Activated CD8-positive, alpha-beta T cell treated with anti-CD3 and anti-CD28 coated beads, Interleukin-2, amount 10 ng/mL, durations not matched to agents 7 days and 5 days (primary cell): ENCODE results near the gene INPPL1. TPM values are rescaled to one million over a fixed set of nuclear protein-coding genes. Genes with fewer than 3 reads are reported as not detected.
"Not testable (repeated sequence)": the region's sequence is repeated elsewhere in the genome, so short reads cannot be mapped to it uniquely, and the experiment has no call there.

Source experiments
- ATAC-seq: fragments of 150-1000 bp; cut with Tn5 transposase; one replicate; pipeline ENCODE4 v1.10.0; 2021; ENCODE audit warnings: moderate library complexity
- CTCF ChIA-PET: fragments of 350-600 bp; sonication (Branson Sonifier 250); formaldehyde crosslinking; loops from one replicate; lab custom pipeline; 2021; ENCODE audit warnings: antibody characterized with exemption; lab: Charles Lee
- POLR2A ChIA-PET: fragments of 350-600 bp; sonication (Branson Sonifier 250); formaldehyde crosslinking; loops from one replicate; lab custom pipeline; 2021; ENCODE audit warnings: antibody characterized with exemption; lab: Charles Lee
- DNase-seq: peaks from one replicate; pipeline ENCODE4 v3.0.0-alpha.2; 2020
- H3K27ac Mint-ChIP-seq: one replicate; pipeline ENCODE4 v1.8.0; 2021; ENCODE audit warnings: mild to moderate bottlenecking, mixed read lengths
- H3K27me3 Mint-ChIP-seq: one replicate; pipeline ENCODE4 v1.8.0; 2021; ENCODE audit warnings: low read depth, mixed read lengths
- H3K36me3 Mint-ChIP-seq: one replicate; pipeline ENCODE4 v1.8.0; 2021; ENCODE audit warnings: low read depth, mixed read lengths
- H3K4me1 Mint-ChIP-seq: one replicate; pipeline ENCODE4 v1.8.0; 2021; ENCODE audit warnings: low read depth, mixed read lengths
- H3K4me3 Mint-ChIP-seq: one replicate; pipeline ENCODE4 v1.8.0; 2021; ENCODE audit warnings: mild to moderate bottlenecking, mixed read lengths
- H3K9me3 Mint-ChIP-seq: one replicate; pipeline ENCODE4 v1.8.0; 2022; ENCODE audit warnings: mixed read lengths; ENCODE audit not compliant: insufficient read depth
- total RNA-seq, 2 experiments: library from RNA; stranded (reverse); gene quantifications; one replicate each; pipeline ENCODE4 v1.2.3, GENCODE V29; 2021

INPPL1 gene
- total RNA-seq, 2 experiments from 2014 or later, result 141 to 147 TPM

- ATAC-seq (no peak), DNase-seq (no peak)
- Mint-ChIP-seq H3K4me1 (no peaks in the 10 kb centered on the region), H3K27me3 (peaks cover 19% of the 10 kb centered on the region), H3K9me3 (no peaks in the 10 kb centered on the region), H3K27ac (no peak overlapping the region), H3K36me3 (no peaks in the 10 kb centered on the region), H3K4me3 (no peak overlapping the region)
- ChIA-PET POLR2A (no interaction called here), CTCF (no interaction called here)
Measured at GRCh38 chr11:72251614-72252013, 27.0 kb downstream of the INPPL1 start.

- no peak overlapping the region for H3K27ac Mint-ChIP-seq
- ATAC-seq, result no peak
- no peak overlapping the region for H3K4me3 Mint-ChIP-seq
- no peaks in the 10 kb centered on the region for H3K4me1 Mint-ChIP-seq
- DNase-seq, result no peak
- CTCF ChIA-PET, result interaction anchor here (0.6 kb wide), 1 partner anchor 46 kb away, joined by 3 read pairs; no protein-coding TSS in a partner anchor
- H3K9me3 Mint-ChIP-seq, result no peaks in the 10 kb centered on the region
- H3K36me3 Mint-ChIP-seq, result no peaks in the 10 kb centered on the region
- POLR2A ChIA-PET, result no interaction called here
- peaks cover 21% of the 10 kb centered on the region for H3K27me3 Mint-ChIP-seq
Measured at GRCh38 chr11:72253392-72253791, 28.8 kb downstream of the INPPL1 start.

DNA sequence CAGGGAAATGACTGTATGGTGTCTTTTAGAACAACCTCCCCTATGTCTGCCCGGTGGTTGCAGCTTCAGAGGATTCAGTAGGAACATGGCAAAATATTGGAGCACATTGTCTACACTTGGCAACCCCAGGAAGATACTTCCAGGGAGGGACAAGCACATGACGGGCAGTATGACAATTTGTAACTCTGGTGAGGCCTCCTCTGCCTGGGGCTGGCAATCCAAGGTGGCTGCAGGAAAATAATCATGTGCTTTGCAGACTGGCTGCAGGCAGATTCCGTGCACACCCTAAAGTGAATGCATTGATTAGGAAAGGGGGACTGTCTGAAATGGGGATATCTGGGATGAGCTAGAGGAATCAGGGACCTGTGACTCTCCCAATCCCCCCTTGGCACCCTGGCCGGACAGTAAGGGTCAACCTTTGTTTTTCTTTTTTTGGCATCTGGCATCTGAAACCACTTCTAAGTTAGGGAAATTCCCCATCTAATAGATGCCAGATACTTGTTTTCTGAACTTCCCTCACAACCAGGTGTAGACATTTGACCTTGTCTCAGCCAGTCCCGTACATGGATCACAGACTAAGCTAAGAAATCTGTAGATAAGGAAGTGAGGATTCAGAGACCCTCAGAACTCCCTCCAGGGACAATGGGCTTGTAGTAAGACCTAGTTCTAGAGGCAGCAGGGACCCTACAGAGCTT is 29.9 kb downstream of the INPPL1 start:
- no peak overlapping the region for H3K27ac Mint-ChIP-seq
- no peaks in the 10 kb centered on the region for H3K36me3 Mint-ChIP-seq
- ChIA-PET CTCF (interaction anchor here (1.1 to 2.9 kb wide), 4 partner anchors 12 to 180 kb away, joined by 3 to 11 read pairs (median 5); partner anchors contain the start of gene CLPB), POLR2A (no interaction called here)
- no peaks in the 10 kb centered on the region for H3K9me3 Mint-ChIP-seq
- H3K4me1 Mint-ChIP-seq, result no peaks in the 10 kb centered on the region
- DNase-seq, result no peak
- no peak for ATAC-seq
- H3K27me3 Mint-ChIP-seq, result peaks cover 20% of the 10 kb centered on the region
- no peak overlapping the region for H3K4me3 Mint-ChIP-seq

DNA sequence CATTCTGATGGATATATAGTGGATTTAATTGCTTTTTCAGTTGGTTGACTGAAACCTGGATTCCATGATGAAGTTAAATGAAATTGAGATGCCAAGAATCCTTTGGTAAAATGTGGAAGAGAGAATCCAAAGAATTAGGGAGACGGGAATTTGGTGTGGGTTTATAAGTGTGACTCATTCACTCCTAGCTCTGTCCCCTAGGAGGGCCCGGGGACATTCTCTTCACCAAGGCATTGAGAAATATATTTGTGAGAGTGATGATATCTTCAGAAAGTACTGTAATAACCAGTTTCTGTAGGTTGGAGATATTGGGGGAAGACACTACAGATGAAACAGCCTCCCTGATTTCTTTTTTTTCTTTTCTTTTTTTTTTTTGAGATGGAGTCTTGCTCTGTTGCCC is 33.0 kb downstream of the INPPL1 start:
- Mint-ChIP-seq H3K4me3 (no peak overlapping the region), H3K36me3 (no peaks in the 10 kb centered on the region), H3K27me3 (peaks cover 30% of the 10 kb centered on the region), H3K4me1 (peaks cover 2% of the 10 kb centered on the region), H3K9me3 (no peaks in the 10 kb centered on the region), H3K27ac (no peak overlapping the region)
- no peak for DNase-seq
- ATAC-seq, result no peak
- ChIA-PET CTCF (interaction anchor here (0.7 kb wide), 1 partner anchor 173 kb away, joined by 4 read pairs; no protein-coding TSS in a partner anchor), POLR2A (no interaction called here)

GRCh38 chr11:72259490-72259889 is 34.9 kb downstream of the INPPL1 start:
- CTCF ChIA-PET, result no interaction called here
- Mint-ChIP-seq H3K4me1 (peaks cover 10% of the 10 kb centered on the region), H3K9me3 (no peaks in the 10 kb centered on the region), H3K27me3 (peaks cover 33% of the 10 kb centered on the region), H3K4me3 (no peak overlapping the region), H3K27ac (no peak overlapping the region), H3K36me3 (no peaks in the 10 kb centered on the region)
- POLR2A ChIA-PET, result no interaction called here
- ATAC-seq, result no peak
- no peak for DNase-seq

DNA sequence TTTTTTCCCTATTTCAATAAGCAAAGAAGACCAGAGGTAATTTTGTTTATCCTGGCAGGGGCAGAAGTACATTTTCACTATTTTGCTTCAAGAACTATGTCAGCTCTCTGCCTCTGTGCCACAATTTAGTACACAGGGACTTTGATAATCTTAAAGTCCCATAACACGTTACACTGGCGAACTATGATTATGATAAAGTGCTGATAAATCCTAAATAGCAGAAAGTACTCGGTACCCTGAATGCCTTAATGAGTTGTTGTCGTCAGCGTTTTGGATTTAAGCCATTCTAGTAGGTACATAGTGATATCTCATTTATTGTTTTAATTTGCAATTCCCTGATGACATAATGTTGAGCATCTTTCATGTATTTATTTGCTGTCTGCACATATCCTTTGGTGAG is 36.0 kb downstream of the INPPL1 start:
- Mint-ChIP-seq H3K9me3 (no peaks in the 10 kb centered on the region), H3K27ac (no peak overlapping the region), H3K4me3 (no peak overlapping the region), H3K27me3 (peaks cover 29% of the 10 kb centered on the region), H3K36me3 (no peaks in the 10 kb centered on the region), H3K4me1 (peaks cover 11% of the 10 kb centered on the region)
- DNase-seq (no peak), ATAC-seq (no peak)
- POLR2A ChIA-PET, result no interaction called here
- CTCF ChIA-PET, result no interaction called here

DNA sequence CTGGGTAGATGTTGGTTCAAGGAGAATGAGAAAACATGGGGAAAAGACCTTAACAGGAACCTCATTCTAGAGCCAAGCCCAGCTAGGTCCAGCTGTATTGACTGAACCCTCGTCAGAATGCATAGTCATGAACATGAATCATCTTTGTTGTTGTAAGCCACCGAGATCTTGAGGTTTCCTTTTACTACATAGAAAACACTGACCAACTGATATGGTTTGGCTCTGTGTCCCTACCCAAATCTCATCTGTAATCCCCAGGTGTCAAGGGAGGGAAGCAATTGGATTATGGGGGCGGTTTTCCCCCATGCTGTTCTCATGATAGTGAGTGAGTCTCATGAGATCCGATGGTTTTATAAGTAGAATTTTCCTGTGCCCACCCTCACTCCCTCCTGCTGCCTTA is 38.8 kb downstream of the INPPL1 start:
- ATAC-seq (no peak), DNase-seq (no peak)
- H3K27me3 Mint-ChIP-seq, result peaks cover 31% of the 10 kb centered on the region
- H3K27ac Mint-ChIP-seq, result no peak overlapping the region
- ChIA-PET CTCF (interaction anchor here (0.9 kb wide), 1 partner anchor 171 kb away, joined by 3 read pairs; the partner anchor contains the start of gene CLPB), POLR2A (no interaction called here)
- H3K36me3 Mint-ChIP-seq, result no peaks in the 10 kb centered on the region
- H3K4me3 Mint-ChIP-seq, result no peak overlapping the region
- H3K9me3 Mint-ChIP-seq, result no peaks in the 10 kb centered on the region
- peaks cover 16% of the 10 kb centered on the region for H3K4me1 Mint-ChIP-seq

DNA sequence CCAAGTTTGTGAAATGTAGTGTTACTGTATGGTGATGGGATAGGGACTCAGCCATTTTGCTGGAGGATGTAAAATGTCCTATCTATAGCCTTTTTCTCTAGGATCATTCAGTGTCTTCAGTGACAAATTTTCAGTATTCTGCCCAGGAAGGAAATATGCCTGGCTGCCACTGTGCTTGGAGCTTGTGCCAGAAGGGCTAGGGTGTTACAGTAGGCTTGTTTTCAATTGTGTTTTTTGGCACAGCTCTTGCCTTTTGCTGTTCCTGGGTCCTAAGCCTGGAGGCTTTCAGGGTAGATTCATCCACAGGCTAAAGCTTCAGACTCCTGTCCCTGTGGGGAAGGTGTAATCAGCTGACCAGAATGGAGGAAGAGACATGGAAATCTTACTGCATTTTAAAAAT is 41.4 kb downstream of the INPPL1 start:
- Mint-ChIP-seq H3K27ac (no peak overlapping the region), H3K27me3 (peaks cover 30% of the 10 kb centered on the region), H3K9me3 (no peaks in the 10 kb centered on the region), H3K4me1 (peaks cover 25% of the 10 kb centered on the region), H3K4me3 (no peak overlapping the region), H3K36me3 (no peaks in the 10 kb centered on the region)
- ATAC-seq (no peak), DNase-seq (no peak)
- CTCF ChIA-PET, result interaction anchor here (1.0 to 1.6 kb wide), 4 partner anchors 11 to 153 kb away, joined by 3 to 4 read pairs (median 3); no protein-coding TSS in a partner anchor
- POLR2A ChIA-PET, result no interaction called here

DNA sequence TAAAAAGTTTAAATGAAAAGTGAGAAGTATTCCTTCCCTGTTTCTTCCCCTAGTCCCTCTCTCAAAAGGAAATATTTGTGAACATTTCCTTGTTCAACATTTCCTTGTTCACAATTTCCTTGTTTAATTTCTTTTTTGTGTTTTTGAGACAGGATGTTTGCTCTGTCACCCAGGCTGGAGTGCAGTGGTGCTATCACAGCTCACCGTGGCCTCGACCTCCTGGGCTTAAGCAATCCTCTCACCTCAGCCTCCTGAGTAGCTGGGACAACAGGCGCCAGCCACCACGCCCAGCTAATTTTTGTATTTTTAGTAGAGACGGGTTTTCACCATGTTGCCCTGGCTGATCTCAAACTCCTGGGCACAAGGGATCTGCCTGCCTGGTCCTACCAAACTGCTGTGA is 42.4 kb downstream of the INPPL1 start:
- H3K4me3 Mint-ChIP-seq, DNase-seq, H3K36me3 Mint-ChIP-seq, ATAC-seq, H3K27ac Mint-ChIP-seq, H3K9me3 Mint-ChIP-seq: not testable (repeated sequence)
- ChIA-PET CTCF (interaction anchor here (1.5 to 1.9 kb wide), 3 partner anchors 12 to 164 kb away, joined by 3 to 15 read pairs (median 3); no protein-coding TSS in a partner anchor), POLR2A (interaction anchor here (0.6 kb wide), 1 partner anchor 385 kb away, joined by 3 read pairs; no protein-coding TSS in a partner anchor)
- Mint-ChIP-seq H3K4me1 (peaks cover 25% of the 10 kb centered on the region), H3K27me3 (peaks cover 34% of the 10 kb centered on the region)

DNA sequence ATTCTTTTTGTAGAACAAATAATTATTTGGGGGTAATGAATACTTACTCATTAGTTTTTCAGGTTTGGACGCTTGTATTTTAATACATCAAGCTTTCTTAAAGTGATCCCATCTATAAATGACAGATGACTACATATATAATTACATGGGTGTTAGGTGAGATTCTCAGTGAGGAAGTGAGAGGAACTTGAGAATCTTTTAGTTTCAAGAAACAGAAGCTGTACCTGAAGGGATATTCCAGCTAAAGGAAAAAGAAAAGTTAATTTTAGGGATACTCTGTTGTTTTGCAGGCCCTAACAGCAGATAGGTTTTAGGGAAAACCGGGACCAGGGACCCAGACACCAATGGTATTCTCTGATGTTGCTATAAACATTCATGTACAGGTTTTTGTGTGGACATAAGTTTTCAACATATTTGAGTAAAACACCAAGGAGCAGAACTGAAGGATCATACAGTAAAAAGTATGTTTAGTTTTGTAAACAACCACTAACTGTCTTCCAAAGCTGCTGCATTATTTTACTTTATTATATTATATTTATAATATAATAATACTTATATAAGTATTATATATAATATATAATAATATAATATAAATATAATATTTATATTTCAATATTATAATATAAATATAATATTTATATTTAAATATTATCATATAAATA is 43.5 kb downstream of the INPPL1 start:
- H3K9me3 Mint-ChIP-seq, result no peaks in the 10 kb centered on the region
- no peak for ATAC-seq
- H3K36me3 Mint-ChIP-seq, result no peaks in the 10 kb centered on the region
- DNase-seq, result no peak
- ChIA-PET CTCF (interaction anchor here (0.5 to 1.9 kb wide), 3 partner anchors 13 to 163 kb away, joined by 3 to 15 read pairs (median 3); no protein-coding TSS in a partner anchor), POLR2A (no interaction called here)
- H3K4me1 Mint-ChIP-seq, result peaks cover 19% of the 10 kb centered on the region
- H3K27ac Mint-ChIP-seq, result no peak overlapping the region
- H3K27me3 Mint-ChIP-seq, result peaks cover 35% of the 10 kb centered on the region
- no peak overlapping the region for H3K4me3 Mint-ChIP-seq

DNA sequence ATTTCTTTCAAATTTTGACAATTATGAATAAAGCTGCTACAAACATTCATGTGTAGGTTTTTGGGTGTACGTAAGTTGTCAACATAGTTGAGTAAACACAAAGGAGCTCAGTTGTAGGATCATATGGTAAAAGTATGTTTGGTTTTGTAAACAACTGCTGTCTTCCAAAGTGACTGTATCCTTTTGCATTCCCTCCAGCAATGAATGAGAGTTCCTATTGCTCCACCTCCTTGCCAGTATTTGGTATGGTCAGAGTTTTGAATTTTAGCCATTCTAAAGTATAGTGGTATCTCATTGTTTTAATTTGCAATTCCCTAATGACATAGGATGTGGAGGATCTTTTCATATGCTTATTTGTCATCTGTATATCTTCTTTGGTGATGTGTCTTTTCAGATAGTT is 47.4 kb downstream of the INPPL1 start:
- no peak for ATAC-seq
- POLR2A ChIA-PET, result no interaction called here

GRCh38 chr11:72274435-72274834 is 49.9 kb downstream of the INPPL1 start:
- ATAC-seq, result no peak
- no peak overlapping the region for H3K4me3 Mint-ChIP-seq
- no peaks in the 10 kb centered on the region for H3K9me3 Mint-ChIP-seq
- ChIA-PET POLR2A (no interaction called here), CTCF (no interaction called here)
- DNase-seq, result no peak
- peaks cover 5% of the 10 kb centered on the region for H3K4me1 Mint-ChIP-seq
- H3K36me3 Mint-ChIP-seq, result no peaks in the 10 kb centered on the region
- peaks cover 31% of the 10 kb centered on the region for H3K27me3 Mint-ChIP-seq
- no peak overlapping the region for H3K27ac Mint-ChIP-seq

More for the DNA sequence above, 47.4 kb downstream of the INPPL1 start:
- Mint-ChIP-seq H3K9me3 (no peaks in the 10 kb centered on the region), H3K4me3 (no peak overlapping the region), H3K36me3 (no peaks in the 10 kb centered on the region), H3K27me3 (peaks cover 33% of the 10 kb centered on the region), H3K4me1 (peaks cover 9% of the 10 kb centered on the region), H3K27ac (no peak overlapping the region)
- no peak for DNase-seq
- CTCF ChIA-PET, result no interaction called here
